ENCODE measurements around the gene SMARCD1.

Gene SMARCD1

GRCh38 chr12:50084775-50085614 is at the start of gene SMARCD1:
Gene SMARCD1, plus strand, starts transcription at chr12:50085342. Its CDS starts 28 bp downstream, at chr12:50085370.
- DNase-seq = no peak

DNA sequence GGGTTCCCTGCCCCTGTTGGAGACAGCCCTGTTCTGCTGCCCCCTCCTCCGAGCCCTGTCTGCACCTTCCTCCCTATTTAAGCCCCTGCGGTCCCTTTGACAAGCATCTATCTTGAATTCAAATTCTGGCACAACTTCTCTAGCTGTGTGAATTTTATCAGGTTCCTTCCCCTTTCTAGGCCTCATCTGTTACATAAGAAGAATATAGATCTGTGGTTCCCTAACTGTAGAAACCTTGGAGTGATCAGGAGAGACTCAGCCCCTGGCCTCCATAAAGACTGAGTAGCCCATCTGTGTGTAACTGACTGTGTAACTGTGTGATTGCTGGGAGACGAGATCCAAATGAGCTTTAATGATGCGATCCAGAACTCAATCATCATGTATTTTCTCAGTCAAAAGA is 46.8 kb upstream of the SMARCD1 start:
- DNase-seq = no peak

DNA sequence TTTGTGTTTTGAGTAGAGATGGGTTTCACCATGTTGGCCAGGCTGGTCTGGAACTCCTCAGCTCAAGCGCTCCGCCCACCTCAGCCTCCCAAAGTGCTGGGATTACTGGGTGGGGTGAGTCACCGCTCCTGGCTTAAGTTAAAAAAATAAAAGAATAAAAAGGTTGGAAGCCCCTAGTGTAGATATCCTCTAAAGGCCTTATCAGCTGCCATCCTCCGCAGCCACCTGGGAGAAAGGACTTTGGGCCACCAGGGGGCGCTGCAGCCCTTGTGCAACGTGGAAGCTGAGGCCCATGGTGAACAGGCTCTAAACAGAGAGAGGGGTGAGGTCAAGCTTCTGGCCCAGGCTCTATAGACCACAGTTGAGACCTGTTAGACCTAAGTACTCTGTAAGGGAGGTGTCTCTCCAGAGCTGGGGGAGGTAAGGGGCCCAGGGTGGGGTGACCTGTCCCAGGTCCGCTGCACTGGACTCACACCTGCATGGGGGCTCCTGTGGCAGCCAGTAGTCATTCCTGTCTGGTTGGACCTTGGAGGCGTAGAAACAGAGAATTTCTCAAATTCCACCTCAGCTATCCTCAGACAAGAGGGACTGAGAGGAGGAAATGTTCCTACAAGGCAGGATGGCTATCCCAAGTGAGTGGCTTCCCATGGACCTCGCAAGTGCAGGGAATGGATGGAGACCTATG is 45.8 kb upstream of the SMARCD1 start:
- DNase-seq = no peak

GRCh38 chr12:50040657-50041056 is 44.5 kb upstream of the SMARCD1 start:
- no peak for DNase-seq

DNA sequence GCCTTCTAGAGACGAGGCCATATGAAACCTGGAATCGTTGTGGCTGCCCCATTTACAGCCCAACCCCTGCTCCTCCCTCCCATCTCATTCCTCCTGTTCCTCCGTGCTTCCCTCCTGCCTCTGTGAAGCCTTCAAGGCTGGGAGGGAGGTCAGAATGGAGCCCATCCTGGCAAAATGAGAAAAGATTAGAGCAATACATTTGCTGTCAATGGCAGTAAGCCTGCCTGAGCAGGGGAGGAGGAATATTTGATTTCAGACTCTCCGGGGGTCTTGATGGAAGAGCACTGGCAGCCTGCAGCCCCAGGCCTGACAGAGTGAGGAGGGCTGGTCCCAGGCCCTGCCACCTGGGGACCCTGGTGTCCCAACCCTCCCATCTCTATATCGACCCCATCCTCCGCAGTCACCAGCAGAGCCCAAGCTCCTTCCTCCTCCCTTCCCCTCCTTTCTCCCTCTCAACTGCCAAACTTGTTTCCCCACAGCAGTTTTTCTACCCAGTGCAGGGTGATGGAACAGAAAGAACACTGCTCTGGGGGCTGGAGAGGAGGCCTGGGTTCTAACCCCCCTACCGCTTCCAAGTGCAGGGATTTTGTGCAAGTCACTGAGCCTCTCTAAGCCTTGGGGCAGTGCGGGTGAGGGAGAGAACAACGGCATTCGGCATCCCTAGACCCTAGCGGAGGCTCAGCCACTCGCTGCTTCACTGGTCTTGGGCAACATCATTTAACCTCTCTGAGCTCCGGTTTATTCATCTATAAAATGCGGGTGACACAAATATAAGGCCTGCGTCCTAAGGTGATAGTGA is 43.9 kb upstream of the SMARCD1 start:
- DNase-seq = no peak

GRCh38 chr12:50041962-50042361 is 43.2 kb upstream of the SMARCD1 start:
- no peak for DNase-seq

- DNase-seq = no peak
Observed at GRCh38 chr12:50042693-50043092, 42.4 kb upstream of the SMARCD1 start.

GRCh38 chr12:50043308-50043707 is 41.8 kb upstream of the SMARCD1 start:
- no peak for DNase-seq

DNA sequence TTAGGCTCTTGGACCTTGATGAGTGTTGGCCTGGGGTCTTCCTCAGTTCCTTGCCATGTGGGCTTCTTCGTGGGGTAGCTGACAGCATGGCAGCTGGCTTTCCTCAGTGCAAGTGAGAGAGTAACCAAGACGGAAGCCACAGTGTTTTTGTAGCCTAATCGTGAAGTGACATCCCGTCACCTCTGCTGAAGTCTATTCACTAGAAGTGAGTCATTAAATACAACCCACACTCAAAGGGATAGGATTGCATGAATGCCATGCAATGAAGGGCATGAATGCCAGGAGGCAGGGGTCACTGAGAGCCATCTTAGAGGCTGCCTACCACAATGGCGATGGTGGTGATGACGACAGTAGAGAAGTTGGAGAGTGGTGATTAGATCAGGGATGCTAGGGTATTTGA is 41.3 kb upstream of the SMARCD1 start:
- no peak for DNase-seq

DNA sequence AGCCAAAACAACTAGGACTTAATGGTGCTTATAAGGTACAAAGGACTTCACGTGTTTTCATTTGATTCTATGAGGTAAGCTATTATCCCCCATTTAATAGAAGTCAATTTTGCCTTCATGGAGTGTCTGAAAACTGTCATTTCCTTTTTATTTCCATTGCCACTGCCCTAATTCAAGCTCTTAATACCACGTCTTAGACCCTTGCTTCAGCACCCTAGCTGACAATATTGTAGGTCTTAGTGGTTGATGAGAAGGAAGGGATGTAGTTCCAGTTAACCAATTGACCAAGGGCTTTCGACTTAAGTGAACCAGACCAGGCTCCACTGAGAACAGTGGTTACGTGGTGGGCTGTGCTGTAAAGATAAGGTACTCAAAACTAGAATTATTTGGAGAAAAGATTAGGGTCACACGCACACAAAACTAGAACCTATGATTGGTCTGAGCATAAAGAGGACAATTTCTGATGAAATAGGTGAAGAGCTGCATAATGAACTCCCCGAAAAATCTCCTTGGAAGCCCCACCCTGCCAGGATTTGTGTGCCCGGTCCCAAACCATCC is 37.4 kb upstream of the SMARCD1 start:
- DNase-seq = no peak

GRCh38 chr12:50049254-50050118 is 35.7 kb upstream of the SMARCD1 start:
- no peak for DNase-seq

GRCh38 chr12:50050119-50050385 is 35.1 kb upstream of the SMARCD1 start:
- no peak for DNase-seq

DNA sequence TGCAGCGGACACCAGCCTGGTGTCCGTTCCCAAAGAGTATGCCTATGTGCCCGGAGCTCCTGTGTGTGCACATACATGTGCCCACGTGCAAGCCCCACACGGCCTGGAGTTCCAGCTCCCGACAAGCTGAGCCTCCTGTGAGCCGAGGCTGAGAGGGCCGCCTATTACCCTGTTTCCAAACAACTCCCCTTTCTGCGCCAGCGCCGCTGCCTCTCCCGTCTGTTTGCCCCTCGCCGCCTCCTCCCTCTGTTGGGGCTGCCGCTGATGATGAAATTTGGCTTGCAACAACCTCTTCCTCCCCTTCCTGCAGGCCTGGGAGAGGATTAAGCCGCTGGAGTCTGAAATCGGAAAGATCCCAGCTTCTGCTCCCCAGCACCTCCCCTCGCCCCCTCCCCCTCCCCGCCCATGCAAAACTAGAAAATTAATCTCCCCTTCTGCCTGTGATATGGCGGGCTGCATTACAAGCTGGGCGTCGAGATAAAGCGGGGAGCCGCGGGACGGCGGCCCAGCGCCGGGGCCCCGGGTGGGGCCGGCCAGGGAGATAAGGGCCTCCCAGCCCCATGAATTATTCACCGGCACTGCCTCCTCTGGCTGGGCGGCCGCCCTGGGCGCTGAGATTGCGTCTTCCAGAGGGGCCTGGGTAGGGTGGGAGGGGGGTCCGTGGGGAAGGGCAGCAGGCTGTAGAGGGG is 34.6 kb upstream of the SMARCD1 start:
- no peak for DNase-seq

- DNase-seq = no peak
Observed at GRCh38 chr12:50051101-50051806, 33.9 kb upstream of the SMARCD1 start.

DNA sequence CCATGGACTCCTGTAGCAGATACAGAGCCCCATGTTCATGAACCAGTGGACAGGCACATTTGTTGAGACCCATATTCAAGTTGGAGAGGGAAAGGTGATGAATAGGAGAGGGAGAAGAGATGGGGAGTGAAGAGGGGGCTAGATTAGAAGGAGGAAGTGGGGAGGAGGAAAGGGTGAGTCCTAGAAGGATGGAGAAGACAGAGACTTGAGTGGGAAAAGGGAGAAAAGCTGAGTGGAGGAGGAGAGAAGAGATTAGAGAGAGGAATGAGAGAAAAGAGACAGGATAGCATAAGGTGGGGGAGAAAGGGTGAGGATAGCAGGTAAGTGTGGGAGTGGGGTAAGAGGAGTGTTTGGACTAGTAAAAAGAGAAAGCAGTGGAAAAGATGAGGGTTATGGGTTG is 32.6 kb upstream of the SMARCD1 start:
- no peak for DNase-seq

DNA sequence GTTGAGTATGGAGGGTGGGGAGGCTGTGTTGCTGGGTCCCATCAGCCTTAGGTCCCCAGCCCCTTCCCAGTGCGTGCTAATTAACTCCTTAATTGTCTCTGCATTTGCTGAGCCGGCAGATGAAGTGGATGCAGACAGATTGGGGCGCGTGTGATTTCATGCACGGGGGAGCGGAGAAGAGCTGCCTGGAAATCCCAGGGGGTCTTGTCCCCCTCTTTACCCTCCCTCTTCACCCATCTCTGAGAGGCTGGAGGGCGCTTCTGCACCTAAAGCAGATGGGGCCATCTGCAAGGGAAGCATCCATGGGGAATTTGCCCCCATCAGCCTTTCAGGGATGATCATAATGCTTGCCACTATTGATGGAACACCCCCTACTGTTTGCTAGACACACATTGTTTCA is 32.2 kb upstream of the SMARCD1 start:
- no peak for DNase-seq

DNA sequence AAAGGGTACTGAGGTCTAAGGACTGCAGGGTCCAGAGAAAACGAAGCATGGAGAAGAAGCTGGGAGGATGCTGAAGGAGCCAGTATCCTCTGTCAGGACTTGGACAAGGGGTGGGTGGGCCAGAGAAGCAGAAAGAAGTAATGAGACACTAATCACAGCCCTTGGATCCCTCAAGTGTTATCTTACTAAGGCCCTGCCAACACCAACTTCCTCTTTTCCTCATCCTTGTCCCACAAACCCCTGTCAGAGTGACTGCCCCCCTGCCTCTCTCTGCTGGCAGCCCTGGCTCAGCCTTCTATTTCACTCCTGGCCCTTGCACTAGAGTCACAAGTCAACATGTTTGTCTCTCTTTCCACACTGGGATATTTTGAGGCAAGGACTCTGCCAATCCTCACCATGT is 31.6 kb upstream of the SMARCD1 start:
- no peak for DNase-seq

GRCh38 chr12:50055831-50056638 is 29.1 kb upstream of the SMARCD1 start:
- no peak for DNase-seq

GRCh38 chr12:50056639-50056976 is 28.5 kb upstream of the SMARCD1 start:
- no peak for DNase-seq
